Type B pancreatic cell (in vitro differentiated cells): Measurements from ENCODE around the gene SMAD7. TPM values are rescaled to one million over a fixed set of nuclear protein-coding genes. Genes with fewer than 3 reads are reported as not detected.

Experiments used
- DNase-seq: peaks from one replicate; pipeline ENCODE4 v3.0.0; 2021; ENCODE audit warnings: mixed read lengths; ENCODE audit not compliant: unreplicated experiment; ENCODE audit errors: extremely low spot score
- H3K27ac Mint-ChIP-seq: 2 replicates; pipeline ENCODE4 v1.8.0; 2021; ENCODE audit warnings: mild to moderate bottlenecking, mixed read lengths
- H3K27me3 Mint-ChIP-seq: 2 replicates; pipeline ENCODE4 v1.8.0; 2021; ENCODE audit warnings: mixed read lengths
- H3K36me3 Mint-ChIP-seq: 2 replicates; pipeline ENCODE4 v1.8.0; 2021; ENCODE audit warnings: mixed read lengths
- H3K4me1 Mint-ChIP-seq: one replicate; pipeline ENCODE4 v1.8.0; 2021; ENCODE audit warnings: mixed read lengths; ENCODE audit not compliant: unreplicated experiment
- H3K4me3 Mint-ChIP-seq: 2 replicates; pipeline ENCODE4 v1.8.0; 2021; ENCODE audit warnings: mild to moderate bottlenecking, mixed read lengths
- H3K9me3 Mint-ChIP-seq: 2 replicates; pipeline ENCODE4 v1.8.0; 2021; ENCODE audit warnings: mixed read lengths
- total RNA-seq: library from RNA; stranded (reverse); gene quantifications from 2 replicates; pipeline ENCODE4 v1.2.1, GENCODE V29; 2021; ENCODE audit warnings: low replicate concordance
- TF ChIP-seq, protein P1 (sequence below): fragments of 200-600 bp; sonication (generic); conservative IDR thresholded peaks from 2 replicates; pipeline ENCODE4 v1.5.0; 2021; ENCODE audit warnings: antibody characterized with exemption, mild to moderate bottlenecking

The SMAD7 gene
- total RNA-seq, 1 donor from 2014 or later, result 17.8 TPM

- TF ChIP-seq, protein P1, sequence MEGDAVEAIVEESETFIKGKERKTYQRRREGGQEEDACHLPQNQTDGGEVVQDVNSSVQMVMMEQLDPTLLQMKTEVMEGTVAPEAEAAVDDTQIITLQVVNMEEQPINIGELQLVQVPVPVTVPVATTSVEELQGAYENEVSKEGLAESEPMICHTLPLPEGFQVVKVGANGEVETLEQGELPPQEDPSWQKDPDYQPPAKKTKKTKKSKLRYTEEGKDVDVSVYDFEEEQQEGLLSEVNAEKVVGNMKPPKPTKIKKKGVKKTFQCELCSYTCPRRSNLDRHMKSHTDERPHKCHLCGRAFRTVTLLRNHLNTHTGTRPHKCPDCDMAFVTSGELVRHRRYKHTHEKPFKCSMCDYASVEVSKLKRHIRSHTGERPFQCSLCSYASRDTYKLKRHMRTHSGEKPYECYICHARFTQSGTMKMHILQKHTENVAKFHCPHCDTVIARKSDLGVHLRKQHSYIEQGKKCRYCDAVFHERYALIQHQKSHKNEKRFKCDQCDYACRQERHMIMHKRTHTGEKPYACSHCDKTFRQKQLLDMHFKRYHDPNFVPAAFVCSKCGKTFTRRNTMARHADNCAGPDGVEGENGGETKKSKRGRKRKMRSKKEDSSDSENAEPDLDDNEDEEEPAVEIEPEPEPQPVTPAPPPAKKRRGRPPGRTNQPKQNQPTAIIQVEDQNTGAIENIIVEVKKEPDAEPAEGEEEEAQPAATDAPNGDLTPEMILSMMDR, result no peak
- peak overlapping the region; percentile 85 for H3K27ac Mint-ChIP-seq
- H3K4me3 Mint-ChIP-seq, result peak overlapping the region; percentile 81
- no peaks in the 10 kb centered on the region for H3K9me3 Mint-ChIP-seq
- peaks cover 19% of the 10 kb centered on the region for H3K4me1 Mint-ChIP-seq
- H3K36me3 Mint-ChIP-seq, result no peaks in the 10 kb centered on the region
- peaks cover 6% of the 10 kb centered on the region for H3K27me3 Mint-ChIP-seq
- no peak for DNase-seq
These were observed 23.7 kb upstream of the SMAD7 start for GRCh38 chr18:48974304-48975119.

DNA sequence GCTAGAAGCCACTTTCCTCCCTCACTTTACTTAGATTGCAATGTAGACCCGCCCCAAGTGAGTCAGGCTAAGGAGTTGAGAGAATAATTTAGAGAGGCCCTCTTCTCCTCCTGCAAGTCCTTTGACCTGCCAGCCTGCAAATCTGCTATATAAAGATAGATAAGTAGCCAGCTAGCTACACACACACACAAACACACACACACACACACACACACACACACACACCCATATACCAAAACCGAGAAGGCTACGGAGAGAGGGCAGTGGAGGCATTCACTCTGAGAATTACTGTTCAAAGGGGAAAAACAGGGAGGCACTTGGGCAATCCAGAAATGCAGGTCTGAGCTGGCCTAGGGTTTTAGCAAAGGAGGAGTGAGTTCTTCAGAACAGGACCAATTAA, 23.0 kb upstream of the SMAD7 start:
- TF ChIP-seq, protein P1, result no peak
- H3K4me1 Mint-ChIP-seq, result peaks cover 19% of the 10 kb centered on the region
- H3K4me3 Mint-ChIP-seq, result peak overlapping the region; percentile 81
- peaks cover 10% of the 10 kb centered on the region for H3K27me3 Mint-ChIP-seq
- no peaks in the 10 kb centered on the region for H3K9me3 Mint-ChIP-seq
- peak overlapping the region; percentile 85 for H3K27ac Mint-ChIP-seq
- no peaks in the 10 kb centered on the region for H3K36me3 Mint-ChIP-seq
- DNase-seq, result no peak

GRCh38 chr18:48968412-48969215, 17.8 kb upstream of the SMAD7 start:
- Mint-ChIP-seq H3K27me3 (peaks cover 14% of the 10 kb centered on the region), H3K36me3 (no peaks in the 10 kb centered on the region), H3K4me3 (no peak overlapping the region), H3K9me3 (no peaks in the 10 kb centered on the region), H3K4me1 (peaks cover 13% of the 10 kb centered on the region), H3K27ac (no peak overlapping the region)
- no peak for DNase-seq
- TF ChIP-seq, protein P1, result no peak

DNA sequence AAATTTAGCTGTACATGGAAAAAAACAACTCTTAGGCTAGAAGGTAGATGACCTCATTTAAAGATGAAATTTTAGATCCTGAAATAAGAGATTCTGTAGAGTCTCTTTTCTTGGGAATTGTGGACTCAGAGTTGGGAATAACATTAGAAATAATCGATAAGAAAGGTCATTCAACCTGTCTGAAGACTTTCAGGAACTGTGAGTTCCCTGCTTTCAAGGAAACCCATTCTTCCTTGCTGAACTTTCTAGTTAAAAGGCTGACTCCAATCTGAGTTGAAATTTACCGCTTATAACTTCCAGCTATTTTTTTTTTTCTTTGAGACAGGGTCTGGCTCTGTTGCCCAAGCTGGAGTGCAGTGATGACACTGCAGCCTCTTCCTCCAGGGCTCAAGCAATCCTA, 16.8 kb upstream of the SMAD7 start:
- Mint-ChIP-seq H3K4me3 (no peak overlapping the region), H3K27me3 (peaks cover 14% of the 10 kb centered on the region), H3K36me3 (no peaks in the 10 kb centered on the region), H3K9me3 (no peaks in the 10 kb centered on the region), H3K4me1 (peaks cover 19% of the 10 kb centered on the region), H3K27ac (no peak overlapping the region)
- TF ChIP-seq, protein P1, result no peak
- DNase-seq, result no peak

DNA sequence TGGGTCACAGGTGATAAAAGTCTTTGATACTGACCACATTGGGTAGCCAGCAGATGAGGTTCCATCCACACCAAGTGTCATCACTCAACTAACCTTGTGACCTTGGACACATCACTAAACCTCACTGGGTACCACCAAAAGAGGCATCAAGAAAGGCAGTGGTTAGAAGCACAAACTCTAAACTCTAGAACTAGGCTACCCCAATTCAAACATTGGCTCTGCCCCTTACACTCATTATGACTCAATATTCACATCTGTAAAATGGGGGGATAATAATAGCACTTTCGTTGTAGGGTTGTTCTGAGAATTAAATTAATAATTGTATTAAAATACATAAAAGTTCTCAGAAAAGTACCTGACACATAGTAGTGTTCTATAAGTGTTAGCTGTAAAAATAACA, 15.8 kb upstream of the SMAD7 start:
- Mint-ChIP-seq H3K9me3 (no peaks in the 10 kb centered on the region), H3K36me3 (no peaks in the 10 kb centered on the region), H3K27ac (no peak overlapping the region), H3K4me1 (peaks cover 23% of the 10 kb centered on the region), H3K4me3 (no peak overlapping the region), H3K27me3 (peaks cover 14% of the 10 kb centered on the region)
- no peak for DNase-seq
- TF ChIP-seq, protein P1, result no peak
